ENCODE results near the gene GOT1. TPM values are rescaled to one million over a fixed set of nuclear protein-coding genes. Genes with fewer than 3 reads are reported as not detected.

GOT1 gene
- 23.3 and 26.7 TPM in 2 replicates for total RNA-seq

GRCh38 chr10:99430451-99431189 lies at the start of gene GOT1:
TSS of gene GOT1 (minus strand) at chr10:99430624. CDS start at chr10:99430565, 59 bp downstream.
- intact Hi-C loops (cut with micrococcal nuclease): loop anchor here (1.0 to 5.0 kb wide), 6 partner anchors 38 to 983 kb away; partner anchors contain the start of genes COX15, CUTC, ENTPD7 and HPS1

- intact Hi-C loops (cut with micrococcal nuclease): no loop called here
These were observed 39.9 kb upstream of the GOT1 start for GRCh38 chr10:99470327-99470726.

GRCh38 chr10:99467236-99467999 lies 37.0 kb upstream of the GOT1 start:
- intact Hi-C loops (cut with micrococcal nuclease): no loop called here

GRCh38 chr10:99466632-99467223 lies 36.3 kb upstream of the GOT1 start:
- intact Hi-C loops (cut with micrococcal nuclease): no loop called here

GRCh38 chr10:99461230-99461629 lies 30.8 kb upstream of the GOT1 start:
- intact Hi-C loops (cut with micrococcal nuclease): no loop called here

GRCh38 chr10:99460070-99460469 lies 29.6 kb upstream of the GOT1 start:
- intact Hi-C loops (cut with micrococcal nuclease): no loop called here

- intact Hi-C loops (cut with micrococcal nuclease): no loop called here
These were observed 28.8 kb upstream of the GOT1 start for GRCh38 chr10:99459217-99459616.

- intact Hi-C loops (cut with micrococcal nuclease): no loop called here
These were observed 27.4 kb upstream of the GOT1 start for GRCh38 chr10:99457813-99458212.

- intact Hi-C loops (cut with micrococcal nuclease): no loop called here
These were observed 26.5 kb upstream of the GOT1 start for GRCh38 chr10:99456931-99457288.

- intact Hi-C loops (cut with micrococcal nuclease): no loop called here
These were observed 25.9 kb upstream of the GOT1 start for GRCh38 chr10:99456207-99456930.

- intact Hi-C loops (cut with micrococcal nuclease): no loop called here
These were observed 21.6 kb upstream of the GOT1 start for GRCh38 chr10:99451981-99452380.

- intact Hi-C loops (cut with micrococcal nuclease): no loop called here
These were observed 21.0 kb upstream of the GOT1 start for GRCh38 chr10:99451499-99451788.

GRCh38 chr10:99450624-99451498 lies 20.4 kb upstream of the GOT1 start:
- intact Hi-C loops (cut with micrococcal nuclease): no loop called here

GRCh38 chr10:99450156-99450555 lies 19.7 kb upstream of the GOT1 start:
- intact Hi-C loops (cut with micrococcal nuclease): no loop called here

- intact Hi-C loops (cut with micrococcal nuclease): no loop called here
These were observed 18.6 kb upstream of the GOT1 start for GRCh38 chr10:99449023-99449422.

- intact Hi-C loops (cut with micrococcal nuclease): no loop called here
These were observed 14.1 kb upstream of the GOT1 start for GRCh38 chr10:99444383-99445045.

GRCh38 chr10:99443500-99443899 lies 13.1 kb upstream of the GOT1 start:
- intact Hi-C loops (cut with micrococcal nuclease): no loop called here

GRCh38 chr10:99442394-99442793 lies 12.0 kb upstream of the GOT1 start:
- intact Hi-C loops (cut with micrococcal nuclease): no loop called here

GRCh38 chr10:99438890-99439289 lies 8.5 kb upstream of the GOT1 start:
- intact Hi-C loops (cut with micrococcal nuclease): loop anchor here (5.0 kb wide), 1 partner anchor 273 kb away; no protein-coding TSS in a partner anchor

GRCh38 chr10:99435986-99436638 lies 5.7 kb upstream of the GOT1 start:
- intact Hi-C loops (cut with micrococcal nuclease): loop anchor here (1.0 to 5.0 kb wide), 2 partner anchors 176 to 276 kb away; no protein-coding TSS in a partner anchor

Data from T-helper 2 cell treated with Interferon-gamma antibody and Interleukin-4, amounts not matched to agents 100 ng/mL and 5 ng/mL, for 36 hours (primary cell).